Bone marrow (tissue), 2 donors: ENCODE measurements around the gene PCNT.

Experiments used
- DNase-seq, 2 donors: peaks; one replicate each; lab custom pipeline; 2025; lab: John Stamatoyannopoulos, UW

Gene PCNT

DNA sequence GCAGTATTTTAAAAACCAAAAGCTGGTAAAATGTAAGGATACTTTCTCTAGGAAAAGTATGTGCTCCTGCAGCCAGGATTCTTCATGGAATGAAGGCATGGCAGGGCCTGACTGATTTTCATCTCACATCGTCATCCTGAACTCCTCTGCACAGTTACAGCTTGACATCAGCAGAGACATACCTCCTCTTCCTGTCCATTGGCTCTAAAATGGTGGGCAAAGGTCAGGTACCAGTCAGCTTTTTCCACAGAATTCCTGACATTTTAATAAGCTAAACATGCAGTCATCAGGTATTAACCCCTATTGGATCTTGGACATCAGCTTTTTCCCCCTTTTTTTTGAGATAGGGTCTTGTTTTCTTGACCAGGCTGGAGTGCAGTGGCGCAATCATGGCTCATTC lies 5.8 kb downstream of the PCNT start:
- DNase-seq = no peak

DNA sequence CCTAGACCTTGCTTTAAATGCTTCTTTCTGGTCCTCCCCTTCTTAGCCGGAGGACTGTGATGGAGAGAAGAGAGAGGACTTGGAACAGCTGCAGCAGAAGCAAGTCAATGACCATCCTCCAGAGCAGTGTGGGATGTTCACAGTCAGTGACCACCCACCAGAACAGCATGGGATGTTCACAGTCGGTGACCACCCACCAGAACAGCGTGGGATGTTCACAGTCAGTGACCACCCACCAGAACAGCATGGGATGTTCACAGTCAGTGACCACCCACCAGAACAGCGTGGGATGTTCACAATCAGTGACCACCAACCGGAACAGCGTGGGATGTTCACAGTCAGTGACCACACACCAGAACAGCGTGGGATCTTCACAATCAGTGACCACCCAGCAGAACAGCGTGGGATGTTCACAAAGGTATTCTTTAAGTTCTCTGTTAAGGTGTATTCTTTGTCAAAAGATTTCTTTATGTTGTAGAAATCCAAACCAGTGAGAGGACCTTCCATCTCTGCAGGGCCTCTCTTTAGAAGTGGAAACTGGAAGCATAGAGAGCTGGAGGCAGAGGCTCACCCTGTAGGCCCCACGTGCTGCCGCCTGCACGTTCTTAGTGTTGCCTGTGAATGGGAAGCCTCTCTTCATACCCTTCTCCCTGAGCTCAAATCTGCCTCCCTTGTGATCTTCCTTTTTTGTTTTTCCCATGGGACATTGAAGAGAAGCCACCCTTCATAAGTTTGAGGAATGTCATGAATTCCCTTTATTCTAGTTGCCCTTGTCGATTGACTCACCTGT lies 10.6 kb downstream of the PCNT start:
- DNase-seq = no peak

DNA sequence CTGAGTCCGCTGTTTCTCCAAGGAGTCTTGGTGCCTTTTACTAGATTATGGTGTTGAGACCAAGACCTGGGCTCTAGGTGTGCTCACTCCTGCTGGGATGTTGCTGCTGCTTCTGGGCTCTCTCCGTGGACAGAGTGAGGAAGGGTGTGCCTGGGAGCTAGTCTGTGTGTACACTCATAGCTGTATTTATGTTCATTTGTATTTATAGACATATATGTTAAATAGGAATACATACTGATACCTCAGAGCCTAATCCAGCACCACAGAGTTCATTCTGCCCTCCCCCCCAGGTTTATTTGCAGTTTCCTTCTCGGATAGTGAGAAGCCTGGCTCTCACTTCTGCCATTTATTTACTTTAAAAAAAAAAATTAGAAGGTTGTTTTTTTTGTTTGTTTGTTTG lies 12.6 kb downstream of the PCNT start:
- DNase-seq = no peak

DNA sequence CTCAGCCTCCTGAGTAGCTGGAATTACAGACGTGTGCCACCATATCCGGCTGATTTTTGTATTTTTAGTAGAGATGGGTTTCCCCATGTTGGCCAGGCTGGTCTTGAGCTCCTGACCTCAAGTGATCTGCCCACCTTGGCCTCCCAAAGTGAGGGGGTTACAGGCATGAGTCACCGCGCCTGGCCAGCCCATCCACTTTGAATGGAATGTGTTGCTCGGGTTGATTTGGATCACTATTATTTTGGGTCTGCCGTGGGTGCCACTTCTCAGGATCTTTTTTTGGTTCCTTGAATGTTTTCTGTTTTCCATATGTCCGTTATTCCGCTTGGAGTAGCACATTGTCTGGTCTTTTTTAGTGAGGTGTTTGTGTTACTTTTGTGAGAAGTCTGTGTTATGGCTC lies 17.0 kb downstream of the PCNT start:
- no peak for DNase-seq

DNA sequence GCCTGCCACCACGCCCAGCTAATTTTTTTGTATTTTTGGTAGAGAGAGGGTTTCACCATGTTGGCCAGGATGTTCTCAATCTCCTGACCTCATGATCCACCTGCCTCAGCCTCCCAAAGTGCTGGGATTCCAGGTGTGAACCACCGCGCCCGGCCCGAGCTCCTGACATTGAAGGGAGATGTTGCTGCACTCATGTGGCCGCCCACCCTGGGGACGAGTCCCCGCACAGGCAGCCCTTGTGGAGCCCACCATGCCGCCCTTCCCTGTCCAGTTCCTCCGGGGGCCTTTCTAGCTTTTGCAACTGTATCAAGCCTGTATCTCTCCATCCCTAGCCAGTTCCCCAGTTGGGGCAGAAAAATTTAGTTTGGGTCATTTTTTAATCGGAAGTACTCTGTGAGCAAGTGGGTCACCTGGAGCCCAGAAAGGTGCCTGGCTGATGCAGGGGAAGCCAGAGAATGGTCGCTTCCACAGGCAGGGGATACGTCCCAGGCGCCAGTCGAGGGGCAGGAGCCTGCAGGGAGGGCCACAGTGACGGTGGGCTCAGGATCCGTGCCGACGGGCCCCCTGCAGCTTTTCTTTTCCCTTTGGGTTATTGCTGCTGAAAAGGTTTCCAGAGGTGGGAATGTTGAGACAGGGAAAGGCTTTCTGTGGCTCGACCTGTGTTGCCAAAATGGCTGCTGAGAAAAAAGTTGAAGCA lies 20.4 kb downstream of the PCNT start:
- DNase-seq = no peak

DNA sequence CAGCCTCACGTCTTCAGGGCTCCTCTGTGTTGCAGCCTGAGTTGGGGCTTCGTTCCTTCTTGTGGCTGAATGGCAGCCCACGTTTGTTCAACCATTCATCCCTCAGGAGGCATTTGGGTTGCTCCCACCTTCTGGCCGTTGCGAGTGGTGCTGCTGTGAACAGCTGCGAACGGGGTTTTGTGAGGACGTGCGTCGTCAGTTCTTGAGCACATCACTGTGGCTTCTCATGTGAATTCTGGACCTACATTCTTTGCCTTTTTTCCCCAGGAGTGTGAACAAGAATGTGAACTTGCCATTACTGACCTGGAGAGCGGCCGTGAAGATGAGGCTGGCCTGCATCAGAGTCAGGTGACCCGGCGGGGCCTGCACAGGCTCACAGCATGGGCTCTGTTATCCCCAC lies 21.9 kb downstream of the PCNT start:
- DNase-seq = no peak

DNA sequence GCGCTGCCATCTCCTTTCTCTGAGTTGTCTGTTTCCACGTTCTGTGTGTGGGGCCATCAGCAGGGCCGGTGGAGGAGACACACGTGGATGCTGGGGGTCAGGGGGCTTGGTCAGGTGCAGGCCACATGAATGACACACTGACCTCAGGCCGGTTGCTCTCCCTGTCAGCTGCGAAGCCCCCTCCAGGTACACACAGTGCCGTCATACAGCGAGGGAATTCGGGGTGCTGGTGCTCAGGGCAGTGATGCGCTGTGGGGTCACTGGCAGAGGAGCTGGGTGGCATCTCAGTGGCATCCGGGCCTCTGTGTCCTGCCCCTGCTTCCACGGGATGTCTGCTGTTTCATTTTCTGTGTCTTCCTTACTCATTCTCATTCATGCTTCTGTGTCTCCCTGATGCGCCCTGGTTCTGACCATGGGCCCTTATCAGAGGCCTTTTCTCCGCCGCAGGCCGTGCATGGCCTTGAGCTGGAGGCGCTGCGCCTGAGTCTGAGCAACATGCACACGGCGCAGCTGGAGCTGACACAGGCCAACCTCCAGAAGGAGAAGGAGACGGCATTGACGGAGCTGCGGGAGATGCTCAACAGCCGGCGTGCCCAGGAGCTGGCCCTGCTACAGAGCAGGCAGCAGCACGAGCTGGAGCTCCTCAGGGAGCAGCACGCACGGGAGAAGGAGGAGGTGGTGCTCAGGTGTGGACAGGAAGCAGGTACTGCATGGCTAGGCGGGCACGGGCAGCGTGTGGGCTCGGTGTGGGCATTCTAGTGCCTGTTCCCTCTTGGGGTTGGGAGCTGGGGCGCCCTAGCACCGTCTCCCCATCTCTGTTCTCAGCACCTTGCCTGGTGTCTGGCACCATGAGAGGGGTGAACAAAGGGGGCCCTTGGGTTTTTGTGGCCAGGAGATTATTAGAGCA lies 22.6 kb downstream of the PCNT start:
- no peak for DNase-seq

DNA sequence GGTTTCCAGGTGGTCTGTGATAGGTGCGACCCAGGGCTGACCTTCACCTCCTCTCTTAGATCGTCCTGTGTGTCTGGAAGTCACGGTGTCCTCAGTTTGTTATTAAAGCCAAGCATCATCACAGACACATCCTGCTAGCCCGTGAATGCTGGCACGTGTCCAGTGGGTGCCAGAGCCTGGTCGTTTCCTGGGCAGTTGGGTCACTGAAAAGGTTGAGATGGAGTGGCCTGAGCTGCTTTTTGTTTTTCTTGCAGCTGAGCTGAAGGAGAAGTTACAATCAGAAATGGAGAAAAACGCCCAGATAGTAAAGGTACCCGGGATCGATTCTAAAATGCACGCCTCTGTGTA lies 23.2 kb downstream of the PCNT start:
- no peak for DNase-seq

DNA sequence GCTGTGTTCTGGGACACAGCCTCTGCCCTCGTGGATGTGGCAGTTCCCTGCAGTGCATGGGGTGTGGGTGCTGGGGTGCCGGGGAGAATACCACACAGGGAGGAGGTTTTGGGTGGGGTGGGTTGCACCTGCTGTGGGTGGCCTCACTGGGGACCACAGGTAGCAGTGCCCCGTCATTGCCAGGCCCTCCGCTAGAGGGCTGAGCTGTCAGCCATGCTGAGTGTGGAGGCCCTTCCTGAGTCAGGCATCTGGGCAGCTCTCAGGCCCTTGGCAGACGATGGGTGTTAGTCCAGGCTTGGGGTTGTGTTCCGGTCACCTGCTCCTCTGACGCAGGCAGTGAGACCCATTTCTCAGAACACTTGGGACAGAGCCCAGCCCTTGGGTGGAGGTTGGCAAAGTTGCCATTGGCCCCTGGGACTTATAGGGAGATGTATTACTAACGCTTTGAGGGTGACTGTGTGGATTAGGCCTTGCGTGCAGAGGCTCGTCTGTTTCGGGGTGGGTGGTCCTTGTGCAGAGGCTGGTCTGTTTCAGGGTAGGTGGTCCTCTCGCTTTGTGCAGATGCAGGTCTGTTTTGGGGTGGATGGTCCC lies 23.9 kb downstream of the PCNT start:
- DNase-seq = no peak

DNA sequence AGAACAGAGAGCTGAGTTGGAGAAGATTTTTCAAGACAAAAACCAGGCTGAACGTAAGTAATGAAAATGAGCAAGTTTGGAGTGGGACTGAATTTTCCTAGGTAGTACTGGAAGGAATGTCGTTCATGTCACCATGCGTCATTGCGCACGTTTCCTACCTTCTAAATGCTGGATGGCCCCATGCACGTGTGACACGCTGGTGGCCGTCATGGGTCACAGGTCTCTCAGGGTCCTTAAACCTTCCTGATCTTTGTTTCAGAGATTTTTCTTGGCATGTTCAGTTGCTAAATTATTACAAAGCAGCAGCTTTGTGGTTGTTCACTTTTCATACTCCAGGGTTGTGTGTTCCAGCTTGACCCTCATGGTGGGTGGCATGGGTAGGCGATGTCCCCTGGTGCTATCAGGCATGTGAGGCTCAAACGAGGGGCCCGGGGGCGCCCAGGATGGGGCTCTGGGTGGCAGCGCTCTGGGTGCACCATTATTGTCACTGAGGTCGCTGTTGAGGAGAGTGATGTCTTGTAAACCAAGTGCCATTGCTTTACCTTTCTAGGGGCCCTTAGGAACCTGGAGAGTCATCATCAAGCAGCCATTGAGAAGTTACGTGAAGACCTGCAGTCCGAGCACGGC lies 25.3 kb downstream of the PCNT start:
- DNase-seq = no peak

DNA sequence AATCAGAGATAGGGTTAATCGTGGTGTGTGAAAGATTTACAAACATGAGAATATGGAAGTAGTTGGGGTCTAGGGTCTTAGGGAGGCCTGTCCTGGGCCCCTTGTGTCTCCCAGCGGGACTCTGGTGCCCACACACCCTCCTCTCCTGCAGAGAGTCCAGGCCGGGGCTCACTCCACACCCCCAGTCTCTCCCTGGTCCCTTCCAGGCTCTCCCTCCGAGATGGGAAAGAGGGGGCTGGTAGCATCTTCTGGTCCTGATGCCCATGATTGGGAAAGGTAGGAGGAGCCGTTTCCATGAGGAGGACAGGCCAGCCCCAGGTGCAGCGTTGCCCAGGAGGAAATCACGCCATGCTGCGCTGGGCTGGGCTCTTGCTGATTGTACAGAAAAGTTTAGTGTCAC lies 26.6 kb downstream of the PCNT start:
- no peak for DNase-seq

DNA sequence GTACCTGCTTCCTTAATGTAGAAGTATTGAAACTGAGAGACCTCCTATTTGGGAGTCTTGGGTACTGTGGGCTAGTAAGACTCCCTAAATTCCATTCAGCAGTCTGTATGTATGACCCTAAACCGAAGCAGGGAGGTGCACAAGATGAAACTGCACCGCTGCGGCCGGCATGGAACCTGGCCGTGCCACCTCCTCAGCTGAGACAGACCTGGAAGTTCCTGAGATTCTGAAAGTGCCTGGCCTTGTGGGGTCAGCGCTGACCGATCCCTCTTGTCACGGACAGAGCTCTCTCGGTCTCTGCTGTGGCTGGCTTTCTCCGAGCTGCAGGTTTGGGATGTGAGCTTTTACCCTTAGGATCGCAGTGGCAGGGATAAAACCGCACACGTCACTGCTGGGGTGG lies 27.0 kb downstream of the PCNT start:
- no peak for DNase-seq

DNA sequence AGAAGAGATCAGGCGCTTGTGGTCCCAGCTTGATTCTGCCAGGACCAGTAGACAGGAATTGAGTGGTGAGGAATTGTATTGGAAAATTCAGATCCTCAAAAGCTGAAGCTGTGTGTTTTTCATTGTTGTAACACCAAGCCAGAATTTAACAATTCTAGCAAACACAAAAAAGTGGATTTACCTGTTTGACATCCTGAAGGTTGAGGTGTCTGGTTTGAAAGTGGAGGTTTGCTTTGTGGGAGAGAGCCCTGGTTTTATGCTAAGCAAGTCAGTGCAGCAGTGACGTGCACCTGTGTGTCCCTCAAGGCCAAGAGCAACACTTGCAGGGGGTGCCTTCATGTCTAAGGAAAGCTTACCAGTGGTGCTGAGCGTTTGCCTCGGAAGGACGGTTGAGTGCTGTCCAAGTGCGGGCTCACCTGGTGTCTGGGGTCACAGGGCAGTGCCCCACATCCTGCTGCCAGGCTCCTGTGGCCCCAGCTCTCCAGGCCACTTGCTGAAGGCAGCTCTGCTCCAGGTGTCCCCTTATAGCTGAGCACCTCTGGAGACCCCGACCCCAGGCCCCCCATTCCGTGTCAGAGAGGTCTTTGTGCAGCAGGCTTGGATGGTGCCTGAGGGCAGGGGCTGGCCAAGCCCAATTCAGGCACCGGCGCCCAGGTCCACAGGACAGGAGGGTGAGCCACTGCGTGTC lies 27.7 kb downstream of the PCNT start:
- no peak for DNase-seq

DNA sequence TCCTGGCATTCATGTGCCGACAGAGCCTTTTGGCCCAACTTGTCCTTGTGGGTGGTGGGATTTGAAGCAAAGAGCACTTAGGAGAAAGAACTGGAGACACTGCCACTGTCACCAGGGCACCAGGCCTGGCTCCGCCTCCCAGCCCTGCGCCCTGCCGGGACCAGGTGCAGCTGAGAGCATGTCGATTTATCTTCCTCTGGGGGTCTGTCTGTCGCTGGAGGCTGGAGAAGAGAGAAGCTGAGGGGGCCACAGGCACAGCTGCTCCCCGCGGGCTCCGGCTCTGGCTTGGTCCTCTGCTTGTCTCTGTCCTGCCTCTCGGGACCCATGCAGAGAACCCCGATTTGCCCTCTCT lies 28.2 kb downstream of the PCNT start:
- no peak for DNase-seq

DNA sequence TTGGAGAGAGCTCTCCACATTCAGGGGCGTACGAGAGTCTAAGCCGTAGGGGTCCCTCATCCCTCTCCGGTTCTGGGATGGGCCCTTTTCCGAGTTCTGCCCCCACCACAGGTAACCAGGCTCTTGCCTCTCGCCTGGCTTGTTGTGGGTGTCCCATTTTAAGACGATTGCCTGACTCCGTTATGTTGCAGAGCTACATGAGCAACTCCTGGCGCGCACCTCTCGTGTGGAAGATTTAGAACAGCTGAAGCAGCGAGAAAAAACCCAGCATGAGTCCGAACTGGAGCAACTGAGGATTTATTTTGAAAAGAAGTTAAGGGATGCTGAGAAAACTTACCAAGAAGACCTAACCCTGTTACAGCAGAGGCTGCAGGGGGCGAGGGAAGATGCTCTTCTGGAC lies 29.0 kb downstream of the PCNT start:
- DNase-seq = no peak

DNA sequence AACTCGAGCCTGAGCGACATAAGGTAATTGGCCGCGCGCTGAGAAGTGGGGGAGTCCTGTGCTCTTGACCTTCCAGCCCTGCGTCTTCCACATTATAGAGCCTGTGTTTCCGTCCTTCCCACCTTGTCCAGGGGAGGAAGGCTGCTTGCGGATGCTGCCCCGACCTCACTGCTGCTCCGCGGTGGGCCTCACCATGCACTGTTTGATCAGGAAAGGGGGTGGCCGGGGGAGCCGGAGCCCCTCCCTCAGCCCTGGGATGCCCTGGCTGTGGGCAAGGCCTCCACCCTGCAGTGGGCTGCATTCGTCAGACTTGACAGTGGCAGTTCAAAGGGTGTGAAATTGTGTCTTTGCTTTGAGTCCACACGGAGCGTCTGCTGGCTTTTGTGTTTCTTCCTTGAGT lies 30.1 kb downstream of the PCNT start:
- no peak for DNase-seq

DNA sequence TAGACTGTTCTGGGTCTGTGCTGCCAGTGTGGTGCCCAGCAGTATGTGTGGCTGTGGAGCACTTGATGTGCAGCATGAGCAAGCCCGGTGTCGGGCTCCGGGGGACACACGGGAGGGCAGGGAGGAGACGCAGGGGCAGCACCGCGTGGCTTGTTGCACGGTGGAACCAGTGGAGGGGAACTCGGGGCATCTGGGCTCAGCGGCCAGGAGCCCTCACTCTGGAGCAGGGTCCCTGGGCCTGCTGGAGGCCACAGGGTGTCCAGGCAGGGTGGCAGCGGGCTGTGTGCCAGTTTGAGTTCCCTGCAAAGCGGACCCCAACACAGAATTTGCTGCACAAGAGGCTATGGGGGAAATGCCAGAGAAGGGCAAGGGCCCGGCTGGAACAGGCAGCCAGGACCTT lies 30.6 kb downstream of the PCNT start:
- no peak for DNase-seq

DNA sequence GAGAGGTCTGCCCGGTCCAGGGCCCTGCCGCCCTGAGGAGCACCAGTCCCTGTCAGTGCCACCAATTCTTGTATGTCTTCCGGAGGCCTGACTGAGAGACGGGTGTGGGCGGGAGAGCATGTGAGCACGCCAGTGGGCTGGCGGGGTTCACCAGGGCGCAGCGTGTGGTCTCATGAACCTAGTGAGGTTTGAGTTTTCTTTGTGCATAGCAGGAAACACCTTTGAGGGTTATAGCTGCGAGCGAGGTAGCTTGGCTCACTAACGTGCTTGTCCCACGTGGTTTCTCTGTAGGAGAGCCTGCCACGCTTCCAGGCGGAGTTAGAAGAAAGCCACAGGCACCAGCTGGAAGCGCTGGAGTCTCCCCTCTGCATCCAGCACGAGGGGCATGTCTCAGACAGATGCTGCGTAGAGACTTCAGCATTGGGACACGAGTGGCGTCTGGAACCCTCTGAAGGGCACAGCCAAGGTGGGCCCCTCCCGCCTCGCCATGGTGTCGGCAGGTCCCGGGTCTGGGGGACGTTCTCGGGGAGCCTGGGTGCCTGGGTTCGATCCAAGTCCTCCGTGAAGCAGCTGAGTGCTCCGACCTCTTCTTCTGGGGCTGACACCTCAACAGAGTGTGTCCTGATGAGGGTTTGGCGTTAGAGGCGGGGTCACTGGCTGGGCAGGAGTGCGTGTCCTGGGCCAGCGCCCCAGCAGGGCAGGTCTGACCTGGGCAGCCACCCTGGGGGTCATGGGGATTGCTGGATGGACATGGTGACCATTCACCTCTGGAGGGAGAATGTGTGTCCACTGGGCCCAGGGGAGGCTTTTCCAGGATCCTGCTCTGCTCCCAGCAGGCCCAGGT lies 31.4 kb downstream of the PCNT start:
- no peak for DNase-seq

DNA sequence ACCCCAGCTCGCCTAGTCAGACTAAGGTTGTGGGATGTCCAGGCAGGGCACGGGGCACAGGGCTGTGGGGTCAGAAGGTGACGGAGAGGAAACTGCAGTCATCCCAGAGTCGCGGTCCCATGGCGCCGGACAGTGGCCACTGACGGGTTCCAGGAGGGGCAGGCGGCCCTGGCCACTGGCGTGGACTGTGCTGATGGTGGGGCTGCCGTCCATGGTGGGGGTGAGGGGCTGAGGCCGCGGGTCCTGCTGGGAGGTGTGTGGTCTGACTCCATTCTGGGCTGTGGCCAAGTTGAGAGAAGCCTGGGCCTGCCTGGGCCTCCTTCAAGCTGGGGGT lies 32.0 kb downstream of the PCNT start:
- DNase-seq = no peak

DNA sequence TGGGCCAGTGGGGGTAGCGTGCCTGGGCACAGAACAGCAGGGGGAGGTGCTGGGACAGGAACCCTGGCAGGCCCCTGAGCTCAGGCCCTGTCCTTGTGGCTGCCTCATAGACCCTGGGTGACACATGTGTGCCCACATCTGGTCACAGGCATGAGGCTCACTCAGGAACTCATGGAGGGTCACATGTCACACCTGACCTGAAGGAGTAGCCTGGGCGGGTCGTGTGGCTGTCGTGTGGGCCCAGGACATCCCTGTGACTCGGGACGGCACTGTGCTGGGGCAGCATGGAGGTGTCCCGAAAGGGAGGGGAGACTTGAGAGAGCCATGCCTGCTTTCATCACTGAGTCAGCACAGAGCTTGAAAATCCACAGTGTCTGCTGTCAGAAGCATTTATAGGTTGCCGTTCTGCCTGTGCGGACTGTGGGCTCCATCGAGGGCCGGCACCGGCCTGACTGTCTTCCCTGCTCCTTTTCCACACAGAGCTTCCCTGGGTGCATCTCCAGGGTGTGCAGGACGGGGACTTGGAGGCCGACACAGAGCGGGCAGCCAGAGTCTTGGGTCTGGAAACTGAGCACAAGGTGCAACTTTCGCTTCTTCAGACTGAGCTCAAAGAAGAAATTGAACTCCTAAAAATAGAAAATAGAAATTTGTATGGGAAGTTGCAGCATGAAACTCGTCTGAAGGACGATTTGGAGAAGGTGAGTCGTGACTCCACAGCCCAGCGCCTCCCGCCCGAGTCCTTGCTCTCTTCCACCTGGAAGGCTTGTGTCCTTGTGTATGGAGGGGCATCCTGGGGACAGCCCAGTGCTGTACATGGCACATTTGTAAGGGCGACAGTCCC lies 32.8 kb downstream of the PCNT start:
- DNase-seq = no peak
